ENCODE measurements around the gene COQ8A.

- TF ChIP-seq OSR1 (CRISPR knock-in tag; IDR thresholded peaks at IDR 0.05) (no peak), ZC3H10 (CRISPR knock-in tag; IDR thresholded peaks at IDR 0.05) (no peak), CSDC2 (CRISPR knock-in tag; IDR thresholded peaks at IDR 0.05) (no peak), ZNF70 (CRISPR knock-in tag; IDR thresholded peaks at IDR 0.05) (no peak), RARB (CRISPR knock-in tag; IDR thresholded peaks at IDR 0.05) (no peak), ESRRG (CRISPR knock-in tag; IDR thresholded peaks at IDR 0.05) (no peak)
- TF ChIP-seq, protein P1, sequence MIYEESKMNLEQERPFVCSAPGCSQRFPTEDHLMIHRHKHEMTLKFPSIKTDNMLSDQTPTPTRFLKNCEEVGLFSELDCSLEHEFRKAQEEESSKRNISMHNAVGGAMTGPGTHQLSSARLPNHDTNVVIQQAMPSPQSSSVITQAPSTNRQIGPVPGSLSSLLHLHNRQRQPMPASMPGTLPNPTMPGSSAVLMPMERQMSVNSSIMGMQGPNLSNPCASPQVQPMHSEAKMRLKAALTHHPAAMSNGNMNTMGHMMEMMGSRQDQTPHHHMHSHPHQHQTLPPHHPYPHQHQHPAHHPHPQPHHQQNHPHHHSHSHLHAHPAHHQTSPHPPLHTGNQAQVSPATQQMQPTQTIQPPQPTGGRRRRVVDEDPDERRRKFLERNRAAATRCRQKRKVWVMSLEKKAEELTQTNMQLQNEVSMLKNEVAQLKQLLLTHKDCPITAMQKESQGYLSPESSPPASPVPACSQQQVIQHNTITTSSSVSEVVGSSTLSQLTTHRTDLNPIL (CRISPR knock-in tag; IDR thresholded peaks at IDR 0.05; ENCODE audit: low read depth): no peak
- TF ChIP-seq, protein P2, sequence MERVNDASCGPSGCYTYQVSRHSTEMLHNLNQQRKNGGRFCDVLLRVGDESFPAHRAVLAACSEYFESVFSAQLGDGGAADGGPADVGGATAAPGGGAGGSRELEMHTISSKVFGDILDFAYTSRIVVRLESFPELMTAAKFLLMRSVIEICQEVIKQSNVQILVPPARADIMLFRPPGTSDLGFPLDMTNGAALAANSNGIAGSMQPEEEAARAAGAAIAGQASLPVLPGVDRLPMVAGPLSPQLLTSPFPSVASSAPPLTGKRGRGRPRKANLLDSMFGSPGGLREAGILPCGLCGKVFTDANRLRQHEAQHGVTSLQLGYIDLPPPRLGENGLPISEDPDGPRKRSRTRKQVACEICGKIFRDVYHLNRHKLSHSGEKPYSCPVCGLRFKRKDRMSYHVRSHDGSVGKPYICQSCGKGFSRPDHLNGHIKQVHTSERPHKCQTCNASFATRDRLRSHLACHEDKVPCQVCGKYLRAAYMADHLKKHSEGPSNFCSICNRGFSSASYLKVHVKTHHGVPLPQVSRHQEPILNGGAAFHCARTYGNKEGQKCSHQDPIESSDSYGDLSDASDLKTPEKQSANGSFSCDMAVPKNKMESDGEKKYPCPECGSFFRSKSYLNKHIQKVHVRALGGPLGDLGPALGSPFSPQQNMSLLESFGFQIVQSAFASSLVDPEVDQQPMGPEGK (CRISPR knock-in tag; IDR thresholded peaks at IDR 0.05; ENCODE audit: borderline replicate concordance): no peak
Observed at GRCh38 chr1:226965581-226966440, 25.7 kb downstream of the COQ8A start.

Measured in SK-N-SH treated with all-trans-retinoic acid at 6 μM for 48 hours (cell line).